ENCODE data around the gene SH2D2A. TPM values are rescaled to one million over a fixed set of nuclear protein-coding genes. Genes with fewer than 3 reads are reported as not detected.

SH2D2A gene
- total and polyA plus RNA-seq, 2 of the 4 experiments (the other 2 are of a cell fraction): not detected

- TF ChIP-seq CEBPB (IDR thresholded peaks at IDR 0.05; ENCODE audit: low read depth, low read length) (no peak), BHLHE40 (IDR thresholded peaks at IDR 0.05; ENCODE audit: low read depth, low read length) (no peak), MXI1 (IDR thresholded peaks at IDR 0.05; ENCODE audit: borderline replicate concordance, low read depth, low read length) (no peak), MAZ (IDR thresholded peaks at IDR 0.05; ENCODE audit: borderline replicate concordance, low read depth, low read length) (no peak), USF2 (IDR thresholded peaks at IDR 0.05; ENCODE audit: low read depth, low read length) (no peak), FOS (IDR thresholded peaks at IDR 0.05; ENCODE audit: low read depth, low read length) (no peak), CTCF (conservative IDR thresholded peaks at IDR 0.05; ENCODE audit: low read depth, low read length) (no peak), RAD21 (IDR thresholded peaks at IDR 0.05; ENCODE audit: low read length) (no peak), ELK1 (IDR thresholded peaks at IDR 0.05; ENCODE audit: borderline replicate concordance, low read depth, low read length) (no peak), MAFK (IDR thresholded peaks at IDR 0.05; ENCODE audit: low read depth, low read length) (no peak), CHD1 (IDR thresholded peaks at IDR 0.05; ENCODE audit: low read depth, low read length) (no peak), RCOR1 (IDR thresholded peaks at IDR 0.05; ENCODE audit: insufficient replicate concordance, low read length) (no peak), RFX5 (IDR thresholded peaks at IDR 0.05; ENCODE audit: low read depth, low read length) (no peak), NFE2L2 (IDR thresholded peaks at IDR 0.05; ENCODE audit: low read depth, low read length) (no peak), POLR2A (IDR thresholded peaks at IDR 0.05; ENCODE audit: low read depth, low read length) (no peak), SMC3 (IDR thresholded peaks at IDR 0.05; ENCODE audit: low read depth, low read length) (no peak)
- Histone ChIP-seq H2BK5ac (ENCODE audit: low read depth, low read length, poor library complexity, severe bottlenecking) (no peak overlapping the region), H3K27ac (ENCODE audit: insufficient read depth, low read length) (no peak overlapping the region), H2AK9ac (replicated peaks; ENCODE audit: low read depth, low read length, poor library complexity) (no peak overlapping the region), H3K36me3 (ENCODE audit: control insufficient read depth, insufficient read depth, low read length) (no peaks in the 10 kb centered on the region), H2BK15ac (ENCODE audit: low read depth, low read length) (no peak overlapping the region), H4K20me1 (ENCODE audit: insufficient read depth, low read length) (no peaks in the 10 kb centered on the region; the same call in none of the 2 replicates), H4K5ac (ENCODE audit: low read depth, low read length) (no peak overlapping the region), H3K9me3 (ENCODE audit: control insufficient read depth, insufficient read depth, low read length) (no peaks in the 10 kb centered on the region; the same call in 1 of the 2 replicates), H2BK120ac (ENCODE audit: low read depth, low read length) (no peak overlapping the region), H2BK20ac (ENCODE audit: low read depth, low read length) (no peak overlapping the region), H3K79me1 (ENCODE audit: low read depth in 1 of 2, low read length in 2 of 2) (no peaks in the 10 kb centered on the region), H3K56ac (ENCODE audit: extremely low read depth, insufficient read depth, low read length) (no peak overlapping the region), H2AK5ac (ENCODE audit: low read depth, low read length) (no peak overlapping the region), H3K9me1 (ENCODE audit: insufficient read depth, low read length) (no peaks in the 10 kb centered on the region), H3K18ac (ENCODE audit: low read depth, low read length) (no peak overlapping the region), H3K14ac (replicated peaks; ENCODE audit: low read depth, low read length) (no peak overlapping the region), H4K8ac (ENCODE audit: low read depth in 2 of 2, low read length in 2 of 2) (no peak overlapping the region), H3K4me2 (ENCODE audit: low read depth, low read length) (no peak overlapping the region), H3K27me3 (ENCODE audit: control insufficient read depth, insufficient read depth, low read length) (peaks cover 84% of the 10 kb centered on the region), H2AFZ (replicated peaks; ENCODE audit: low read length, poor library complexity) (no peak overlapping the region), H3K9ac (ENCODE audit: low read depth, low read length) (no peak overlapping the region), H3K4ac (ENCODE audit: low read depth, low read length) (no peak overlapping the region), H3K4me1 (ENCODE audit: control insufficient read depth, insufficient read depth, low read length) (no peaks in the 10 kb centered on the region; the same call in 1 of the 2 replicates), H3K4me3 (ENCODE audit: insufficient read depth, low read depth, low read length) (no peak overlapping the region), H3K23ac (ENCODE audit: low read depth, low read length) (no peak overlapping the region), H4K91ac (ENCODE audit: insufficient read depth, low read depth, low read length) (no peak overlapping the region)
- dilution Hi-C loops (cut with HindIII; ENCODE audit: low sequenced_read_pairs, unreplicated experiment): no loop called here
- ATAC-seq (ENCODE audit: low read depth) (no peak), DNase-seq (no peak)
- 60% methylated on average over 1 of the region's 9 CpGs; no CpG with 5 or more reads in 1 of the 2 experiments for WGBS, 2 experiments (ENCODE audit: extremely low coverage in 2 of 2, insufficient read length in 1 of 2)
- POLR2A ChIA-PET (ENCODE audit: unreplicated experiment): no interaction called here
- BruUV-seq (replicated peaks): no TSS peak
- in situ Hi-C loops (cut with MboI; ENCODE audit: low sequenced_read_pairs): no loop called here
- CTCF ChIA-PET: no interaction called here
- intact Hi-C loops (cut with micrococcal nuclease): no loop called here
These were observed 26.1 kb upstream of the SH2D2A start for GRCh38 chr1:156842618-156843300.
